ENCODE measurements around the gene RBBP5. TPM values are rescaled to one million over a fixed set of nuclear protein-coding genes. Genes with fewer than 3 reads are reported as not detected.

Gene RBBP5
- total RNA-seq, 1 donor: 19.5 TPM

DNA sequence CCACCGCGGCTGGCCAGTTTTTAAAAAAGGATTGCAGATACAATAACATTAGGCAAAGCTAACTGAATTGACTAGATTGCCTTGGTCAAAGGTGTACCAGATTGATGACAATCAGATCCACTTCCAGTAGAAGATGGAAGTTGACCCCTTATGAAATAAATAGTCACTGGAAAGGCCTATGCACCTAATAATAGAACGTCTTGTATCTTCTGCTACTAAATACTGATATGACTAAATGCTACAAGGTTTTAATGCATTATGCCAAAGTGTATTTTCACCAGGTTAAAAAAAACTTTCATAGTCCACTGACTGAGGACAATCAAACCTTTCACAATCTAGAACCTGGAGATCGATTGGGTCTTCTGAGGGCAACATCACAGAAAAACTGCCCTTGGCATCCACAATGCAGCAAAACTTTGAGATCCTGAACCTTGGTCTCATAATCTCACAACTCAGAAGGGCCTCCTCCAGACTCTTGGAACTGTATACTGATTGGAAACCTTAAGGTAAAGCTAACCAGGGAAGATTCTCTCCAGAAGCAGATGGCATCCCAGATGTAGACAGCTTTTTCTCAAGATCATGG, 7.8 kb upstream of the RBBP5 start:
- no peaks in the 10 kb centered on the region for H3K79me2 ChIP-seq (ENCODE audit: insufficient read depth, low read length)
- no peak overlapping the region for H3K4me3 ChIP-seq (ENCODE audit: insufficient read depth, low read length)
- no peak overlapping the region for H3K4me2 ChIP-seq (ENCODE audit: insufficient read depth, low read length)
- H3K27me3 ChIP-seq (ENCODE audit: insufficient read depth, low read length): no peaks in the 10 kb centered on the region
- no peaks in the 10 kb centered on the region for H3K9me3 ChIP-seq (ENCODE audit: low read depth, low read length)
- no peaks in the 10 kb centered on the region for H3K4me1 ChIP-seq (ENCODE audit: insufficient read depth, low read length)
- DNase-seq (ENCODE audit: insufficient read length, low spot score, missing footprints): no peak
- TF ChIP-seq, protein P1, sequence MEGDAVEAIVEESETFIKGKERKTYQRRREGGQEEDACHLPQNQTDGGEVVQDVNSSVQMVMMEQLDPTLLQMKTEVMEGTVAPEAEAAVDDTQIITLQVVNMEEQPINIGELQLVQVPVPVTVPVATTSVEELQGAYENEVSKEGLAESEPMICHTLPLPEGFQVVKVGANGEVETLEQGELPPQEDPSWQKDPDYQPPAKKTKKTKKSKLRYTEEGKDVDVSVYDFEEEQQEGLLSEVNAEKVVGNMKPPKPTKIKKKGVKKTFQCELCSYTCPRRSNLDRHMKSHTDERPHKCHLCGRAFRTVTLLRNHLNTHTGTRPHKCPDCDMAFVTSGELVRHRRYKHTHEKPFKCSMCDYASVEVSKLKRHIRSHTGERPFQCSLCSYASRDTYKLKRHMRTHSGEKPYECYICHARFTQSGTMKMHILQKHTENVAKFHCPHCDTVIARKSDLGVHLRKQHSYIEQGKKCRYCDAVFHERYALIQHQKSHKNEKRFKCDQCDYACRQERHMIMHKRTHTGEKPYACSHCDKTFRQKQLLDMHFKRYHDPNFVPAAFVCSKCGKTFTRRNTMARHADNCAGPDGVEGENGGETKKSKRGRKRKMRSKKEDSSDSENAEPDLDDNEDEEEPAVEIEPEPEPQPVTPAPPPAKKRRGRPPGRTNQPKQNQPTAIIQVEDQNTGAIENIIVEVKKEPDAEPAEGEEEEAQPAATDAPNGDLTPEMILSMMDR (IDR thresholded peaks at IDR 0.05; ENCODE audit: extremely low read depth, low read depth, low read length): no peak
- H2AFZ ChIP-seq (ENCODE audit: low read length): no peak overlapping the region
- no peak overlapping the region for H3K27ac ChIP-seq (ENCODE audit: low read depth, low read length)
- H4K20me1 ChIP-seq (ENCODE audit: insufficient read depth, low read length): no peaks in the 10 kb centered on the region
- H3K36me3 ChIP-seq (ENCODE audit: insufficient read depth, low read length): no peaks in the 10 kb centered on the region

DNA sequence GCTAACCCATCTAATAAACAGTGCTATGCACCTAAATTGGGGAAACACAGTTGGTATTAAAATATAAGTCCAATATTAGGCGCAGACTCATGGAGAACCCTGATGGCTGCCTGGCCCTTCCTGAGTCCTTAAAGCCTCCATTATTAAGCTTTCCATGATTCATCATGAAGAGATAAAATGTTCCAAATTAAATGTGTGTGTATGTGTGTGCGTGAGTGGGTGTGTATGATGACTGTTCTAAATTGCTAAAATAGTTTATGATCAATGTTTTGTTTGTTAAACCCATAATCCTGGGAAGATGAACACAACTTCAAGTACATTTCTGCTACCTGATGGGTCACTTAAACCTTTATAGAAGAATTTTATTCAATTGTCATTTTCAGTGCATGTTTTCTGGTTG, 6.3 kb upstream of the RBBP5 start:
- TF ChIP-seq, protein P1 (IDR thresholded peaks at IDR 0.05; ENCODE audit: extremely low read depth, low read depth, low read length): no peak
- Histone ChIP-seq H3K4me2 (ENCODE audit: insufficient read depth, low read length) (no peak overlapping the region), H3K4me3 (ENCODE audit: insufficient read depth, low read length) (no peak overlapping the region), H4K20me1 (ENCODE audit: insufficient read depth, low read length) (no peaks in the 10 kb centered on the region), H3K27ac (ENCODE audit: low read depth, low read length) (no peak overlapping the region), H2AFZ (ENCODE audit: low read length) (no peak overlapping the region), H3K36me3 (ENCODE audit: insufficient read depth, low read length) (no peaks in the 10 kb centered on the region), H3K27me3 (ENCODE audit: insufficient read depth, low read length) (no peaks in the 10 kb centered on the region), H3K4me1 (ENCODE audit: insufficient read depth, low read length) (no peaks in the 10 kb centered on the region), H3K9me3 (ENCODE audit: low read depth, low read length) (no peaks in the 10 kb centered on the region), H3K79me2 (ENCODE audit: insufficient read depth, low read length) (no peaks in the 10 kb centered on the region)
- DNase-seq (ENCODE audit: insufficient read length, low spot score, missing footprints): no peak

DNA sequence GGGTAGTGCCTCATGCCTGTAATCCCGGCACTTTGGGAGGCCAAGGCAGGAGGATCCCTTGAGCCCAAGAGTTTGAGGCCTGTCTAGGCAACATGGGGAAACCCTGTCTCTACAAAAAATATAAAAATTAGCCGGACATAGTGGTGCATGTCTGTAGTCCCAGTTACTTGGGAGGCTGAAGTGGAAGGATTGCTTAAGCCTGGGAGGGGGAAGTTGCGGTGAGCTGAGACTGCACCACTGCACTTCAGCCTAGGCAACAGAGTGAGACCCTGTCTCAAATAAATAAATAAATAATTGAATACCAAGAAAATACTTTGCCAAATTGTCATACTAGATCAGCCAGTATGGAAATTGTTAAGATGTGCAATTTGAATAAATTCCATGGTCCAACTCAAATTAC, 5.9 kb upstream of the RBBP5 start:
- no peak for DNase-seq (ENCODE audit: insufficient read length, low spot score, missing footprints)
- no peaks in the 10 kb centered on the region for H3K27me3 ChIP-seq (ENCODE audit: insufficient read depth, low read length)
- H3K4me1 ChIP-seq (ENCODE audit: insufficient read depth, low read length): peaks cover 4% of the 10 kb centered on the region
- H3K36me3 ChIP-seq (ENCODE audit: insufficient read depth, low read length): no peaks in the 10 kb centered on the region
- H3K9me3 ChIP-seq (ENCODE audit: low read depth, low read length): no peaks in the 10 kb centered on the region
- H3K4me3 ChIP-seq (ENCODE audit: insufficient read depth, low read length): no peak overlapping the region
- H4K20me1 ChIP-seq (ENCODE audit: insufficient read depth, low read length): no peaks in the 10 kb centered on the region
- no peak overlapping the region for H3K27ac ChIP-seq (ENCODE audit: low read depth, low read length)
- H2AFZ ChIP-seq (ENCODE audit: low read length): no peak overlapping the region
- TF ChIP-seq, protein P1 (IDR thresholded peaks at IDR 0.05; ENCODE audit: extremely low read depth, low read depth, low read length): no peak
- H3K4me2 ChIP-seq (ENCODE audit: insufficient read depth, low read length): no peak overlapping the region
- no peaks in the 10 kb centered on the region for H3K79me2 ChIP-seq (ENCODE audit: insufficient read depth, low read length)

DNA sequence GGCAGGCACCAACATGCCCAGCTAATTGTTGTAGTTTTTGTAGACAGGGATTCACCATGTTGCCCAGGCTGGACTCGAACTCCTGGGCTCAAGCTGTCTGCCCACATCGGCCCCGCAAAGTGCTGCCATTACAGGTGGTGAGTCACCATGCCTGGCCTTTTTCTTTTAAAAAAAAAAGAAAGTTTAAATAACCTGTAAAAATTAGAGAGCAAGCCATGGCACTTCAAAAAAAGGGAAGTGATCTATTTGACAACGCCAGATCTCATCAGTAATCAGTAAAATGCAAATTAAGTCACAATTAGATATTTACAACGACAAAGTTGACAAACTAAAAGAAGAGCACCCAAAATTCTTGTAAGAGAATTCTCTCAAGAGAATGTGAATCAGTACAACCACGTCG, 2.9 kb upstream of the RBBP5 start:
- TF ChIP-seq, protein P1 (IDR thresholded peaks at IDR 0.05; ENCODE audit: extremely low read depth, low read depth, low read length): no peak
- Histone ChIP-seq H3K27me3 (ENCODE audit: insufficient read depth, low read length) (no peaks in the 10 kb centered on the region), H3K9me3 (ENCODE audit: low read depth, low read length) (no peaks in the 10 kb centered on the region), H3K4me2 (ENCODE audit: insufficient read depth, low read length) (no peak overlapping the region), H3K4me1 (ENCODE audit: insufficient read depth, low read length) (peaks cover 15% of the 10 kb centered on the region), H2AFZ (ENCODE audit: low read length) (no peak overlapping the region), H3K36me3 (ENCODE audit: insufficient read depth, low read length) (no peaks in the 10 kb centered on the region), H3K27ac (ENCODE audit: low read depth, low read length) (no peak overlapping the region), H3K79me2 (ENCODE audit: insufficient read depth, low read length) (peaks cover 21% of the 10 kb centered on the region), H3K4me3 (ENCODE audit: insufficient read depth, low read length) (no peak overlapping the region), H4K20me1 (ENCODE audit: insufficient read depth, low read length) (peaks cover 10% of the 10 kb centered on the region)
- no peak for DNase-seq (ENCODE audit: insufficient read length, low spot score, missing footprints)

All from osteoblast (primary cell).